Osteocyte (in vitro differentiated cells): ENCODE measurements around the gene RASGRP3. TPM values are rescaled to one million over a fixed set of nuclear protein-coding genes. Genes with fewer than 3 reads are reported as not detected.

Experiments used
- DNase-seq: peaks from one replicate; pipeline ENCODE4 v3.0.0; 2021; ENCODE audit warnings: mixed read lengths; ENCODE audit not compliant: unreplicated experiment; ENCODE audit errors: extremely low spot score
- H3K27ac Mint-ChIP-seq: one replicate; pipeline ENCODE4 v1.8.0; 2021; ENCODE audit warnings: mild to moderate bottlenecking, mixed read lengths; ENCODE audit not compliant: unreplicated experiment
- H3K27me3 Mint-ChIP-seq: one replicate; pipeline ENCODE4 v1.8.0; 2021; ENCODE audit warnings: mixed read lengths; ENCODE audit not compliant: unreplicated experiment
- H3K36me3 Mint-ChIP-seq: one replicate; pipeline ENCODE4 v1.8.0; 2021; ENCODE audit warnings: mixed read lengths; ENCODE audit not compliant: unreplicated experiment
- H3K4me1 Mint-ChIP-seq: one replicate; pipeline ENCODE4 v1.8.0; 2021; ENCODE audit warnings: mixed read lengths; ENCODE audit not compliant: unreplicated experiment
- H3K4me3 Mint-ChIP-seq: one replicate; pipeline ENCODE4 v1.8.0; 2021; ENCODE audit warnings: mild to moderate bottlenecking, moderate library complexity, mixed read lengths; ENCODE audit not compliant: unreplicated experiment
- H3K9me3 Mint-ChIP-seq: one replicate; pipeline ENCODE4 v1.8.0; 2021; ENCODE audit warnings: mixed read lengths; ENCODE audit not compliant: unreplicated experiment
- CTCF ChIP-seq: fragments of 200-600 bp; sonication (generic); IDR thresholded peaks from 2 replicates; pipeline ENCODE4 v1.5.0; 2021; ENCODE audit warnings: antibody characterized with exemption, mild to moderate bottlenecking, moderate library complexity
- total RNA-seq: library from RNA; stranded (reverse); gene quantifications from 2 replicates; pipeline ENCODE4 v1.2.1, GENCODE V29; 2021

The RASGRP3 gene
- total RNA-seq, 1 donor from 2014 or later, result 2.1 TPM

GRCh38 chr2:33526921-33527320, 50.5 kb downstream of the RASGRP3 start:
- TF ChIP-seq CTCF, result no peak
- peaks cover 63% of the 10 kb centered on the region for H3K4me1 Mint-ChIP-seq
- no peaks in the 10 kb centered on the region for H3K27me3 Mint-ChIP-seq
- DNase-seq, result no peak
- H3K27ac Mint-ChIP-seq, result peak overlapping the region; percentile 41
- H3K4me3 Mint-ChIP-seq, result no peak overlapping the region
- no peaks in the 10 kb centered on the region for H3K9me3 Mint-ChIP-seq
- peaks cover 2% of the 10 kb centered on the region for H3K36me3 Mint-ChIP-seq

GRCh38 chr2:33528441-33528950, 52.0 kb downstream of the RASGRP3 start:
- no peak for DNase-seq
- Mint-ChIP-seq H3K36me3 (peaks cover 2% of the 10 kb centered on the region), H3K4me3 (no peak overlapping the region), H3K4me1 (peaks cover 54% of the 10 kb centered on the region), H3K9me3 (no peaks in the 10 kb centered on the region), H3K27ac (peak overlapping the region; percentile 54), H3K27me3 (no peaks in the 10 kb centered on the region)
- TF ChIP-seq CTCF, result no peak

- Mint-ChIP-seq H3K36me3 (peaks cover 2% of the 10 kb centered on the region), H3K9me3 (no peaks in the 10 kb centered on the region), H3K27ac (peak overlapping the region; percentile 94), H3K4me1 (peaks cover 54% of the 10 kb centered on the region), H3K4me3 (peak overlapping the region; percentile 42), H3K27me3 (no peaks in the 10 kb centered on the region)
- TF ChIP-seq CTCF, result peak; percentile 20
- no peak for DNase-seq
Measured at GRCh38 chr2:33529771-33530481, 53.5 kb downstream of the RASGRP3 start.

- H3K27me3 Mint-ChIP-seq, result no peaks in the 10 kb centered on the region
- H3K9me3 Mint-ChIP-seq, result no peaks in the 10 kb centered on the region
Measured at GRCh38 chr2:33530690-33531548, 54.5 kb downstream of the RASGRP3 start.

More at GRCh38 chr2:33530690-33531548, 54.5 kb downstream of the RASGRP3 start:
- Mint-ChIP-seq H3K4me1 (peaks cover 57% of the 10 kb centered on the region), H3K27ac (peak overlapping the region; percentile 94), H3K36me3 (peaks cover 2% of the 10 kb centered on the region), H3K4me3 (no peak overlapping the region)
- no peak for TF ChIP-seq CTCF
- DNase-seq, result no peak
